ENCODE measurements around the gene CNTNAP3.
A peak's percentile ranks its signal among the peaks of the same experiment; 100 is the strongest.
"Not testable (repeated sequence)": the region's sequence is repeated elsewhere in the genome, so short reads cannot be mapped to it uniquely, and the experiment has no call there.

CNTNAP3 gene

DNA sequence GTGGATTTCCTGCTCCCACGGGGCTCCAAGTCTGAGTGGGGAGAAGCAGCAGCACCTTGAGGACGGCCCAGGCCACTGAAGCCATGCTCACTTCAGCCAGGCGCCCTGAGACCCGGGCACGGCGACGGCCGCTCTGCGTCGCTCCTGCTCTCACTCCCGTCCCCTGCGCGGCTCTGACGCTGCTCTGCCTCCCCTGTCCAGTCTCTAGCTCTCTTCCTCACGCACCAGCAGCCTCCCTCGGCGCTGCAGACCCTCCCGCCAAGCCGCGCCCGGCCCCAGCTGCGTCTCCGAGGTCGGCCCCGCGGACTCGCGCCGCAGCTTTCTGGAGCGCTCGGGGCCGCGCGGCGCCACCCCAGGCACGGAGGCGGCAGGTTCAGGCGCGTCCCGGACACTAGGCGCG lies at the start of gene CNTNAP3:
Gene CNTNAP3 (minus strand): TSS at position 188 of the 400 bp plus-strand sequence. CDS start 103 bp downstream, at position 85.
- DNase-seq (ENCODE audit: low read depth): not testable (repeated sequence)
- H3K4me3 ChIP-seq (ENCODE audit: low read length): peak within 1 kb of the TSS; percentile 33

DNA sequence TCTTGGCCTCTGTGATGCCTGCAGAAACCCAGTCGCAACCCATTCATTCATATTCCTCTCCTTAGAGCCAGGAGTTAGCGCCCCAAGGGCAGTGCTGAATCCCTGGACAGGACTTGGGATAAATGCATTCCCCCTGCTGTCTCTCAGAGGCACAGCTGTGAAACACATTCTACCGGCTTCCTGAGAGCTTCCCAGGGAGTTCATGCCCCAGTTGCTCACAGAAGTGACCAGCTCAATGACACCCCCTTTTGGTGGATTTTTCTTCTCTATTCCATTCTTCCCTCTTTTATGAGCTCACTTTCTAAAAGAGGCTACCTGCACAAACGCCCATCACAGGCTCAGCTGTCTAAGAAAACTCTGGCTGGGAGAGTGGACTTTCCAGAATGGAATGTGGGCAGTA lies 8.0 kb downstream of the CNTNAP3 start:
- DNase-seq (ENCODE audit: low read depth); H3K4me3 ChIP-seq (ENCODE audit: low read length): not testable (repeated sequence)

DNA sequence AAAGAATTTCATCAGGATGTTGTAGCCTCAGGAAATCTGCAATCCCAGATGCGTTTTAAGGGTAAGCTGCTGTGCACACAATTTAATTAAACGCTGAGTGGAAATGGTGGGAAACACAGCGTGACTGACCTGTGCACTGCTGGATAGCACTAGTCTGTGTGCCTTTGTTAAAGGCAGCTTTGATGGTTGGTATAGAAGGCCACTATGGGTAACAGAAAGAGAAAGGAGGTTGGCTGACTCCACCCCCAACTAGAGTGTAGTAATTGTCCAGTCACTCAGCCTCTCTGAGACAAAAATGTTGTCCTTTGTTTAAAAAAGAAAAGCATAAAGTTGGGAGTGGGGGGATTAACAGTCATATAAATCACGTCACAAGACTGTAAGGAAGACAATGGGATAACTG lies 45.5 kb downstream of the CNTNAP3 start:
- not testable (repeated sequence) for DNase-seq (ENCODE audit: low read depth); H3K4me3 ChIP-seq (ENCODE audit: low read length)

DNA sequence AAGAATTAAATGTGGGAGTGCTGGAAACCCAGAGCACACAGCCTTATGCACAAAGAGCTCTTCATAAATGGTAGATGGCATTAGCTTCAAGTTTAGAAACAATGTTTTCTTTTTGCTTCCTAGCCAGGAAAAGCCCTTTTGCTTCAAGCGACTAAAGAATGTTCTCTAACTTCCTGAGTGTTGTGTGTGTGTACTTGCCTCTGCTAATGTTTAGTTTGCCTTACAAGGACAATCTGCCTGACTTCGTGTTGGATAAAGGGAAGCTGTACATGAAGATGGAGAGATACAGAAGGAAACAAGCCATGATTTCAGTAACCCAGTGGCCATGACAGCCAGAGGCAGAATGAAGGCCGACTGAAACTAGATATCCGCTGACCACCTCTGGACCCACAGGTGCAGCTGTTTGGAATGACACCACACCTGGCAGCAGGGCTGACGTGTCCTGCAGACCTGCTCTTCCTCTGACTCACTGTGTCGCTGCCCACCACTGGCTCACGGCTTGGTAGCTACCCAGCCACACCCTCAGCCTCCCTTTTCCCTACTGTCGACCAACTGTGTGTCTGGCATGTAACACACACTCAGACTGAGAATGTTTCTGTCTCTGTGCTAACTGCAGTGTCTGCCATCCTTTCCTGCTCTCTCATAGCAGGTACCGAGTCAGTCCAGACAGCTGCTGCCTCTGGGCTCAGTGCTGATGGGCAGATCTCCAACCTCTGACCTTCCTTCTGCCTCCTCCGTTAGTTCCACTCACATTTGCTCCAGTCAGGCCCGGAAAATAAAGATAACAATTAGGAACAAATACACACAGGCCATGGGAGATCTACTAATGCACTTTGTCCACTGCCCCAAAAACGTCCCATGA lies 55.6 kb downstream of the CNTNAP3 start:
- not testable (repeated sequence) for DNase-seq (ENCODE audit: low read depth)

DNA sequence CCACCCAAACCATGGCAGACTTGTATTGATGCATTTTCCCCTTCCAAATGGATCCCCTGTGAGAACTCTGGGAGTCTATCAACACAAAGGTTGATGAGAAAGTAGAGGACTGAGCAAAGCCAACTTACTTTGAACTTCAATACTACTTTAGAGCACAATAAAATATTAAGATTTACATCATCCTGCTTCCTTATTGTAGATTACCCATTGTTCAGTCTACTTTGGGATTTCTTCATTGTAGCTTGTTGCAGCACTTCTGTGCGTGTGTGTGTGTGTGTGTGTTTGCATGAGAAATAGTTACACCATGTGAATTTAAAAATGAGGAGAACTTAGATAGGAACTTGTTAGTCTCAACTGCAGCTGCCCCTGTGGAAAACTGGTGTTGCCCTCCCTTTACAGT lies 72.0 kb downstream of the CNTNAP3 start:
- H3K4me3 ChIP-seq (ENCODE audit: low read length); DNase-seq (ENCODE audit: low read depth): not testable (repeated sequence)

More for the DNA sequence above, 55.6 kb downstream of the CNTNAP3 start:
- not testable (repeated sequence) for H3K4me3 ChIP-seq (ENCODE audit: low read length)

DNA sequence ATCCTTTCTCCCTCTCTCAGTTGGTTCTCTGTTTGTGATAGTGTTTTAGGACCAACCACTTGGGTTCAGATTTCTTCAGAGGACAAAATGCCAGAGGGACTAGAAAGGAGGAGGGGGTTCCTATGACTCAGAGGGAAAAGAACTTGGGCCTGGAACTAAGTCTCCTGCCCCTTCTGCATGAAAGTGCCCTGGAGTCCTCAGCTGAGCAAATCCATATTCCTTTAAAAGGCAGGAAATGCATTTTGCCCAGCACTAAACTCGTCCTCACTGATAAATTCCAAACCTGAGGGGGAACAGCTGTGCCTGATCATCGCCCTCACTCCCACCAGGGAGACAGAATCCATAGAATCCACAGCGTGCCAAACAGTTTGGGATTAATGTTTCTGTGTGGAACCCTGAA lies 78.2 kb downstream of the CNTNAP3 start:
- not testable (repeated sequence) for DNase-seq (ENCODE audit: low read depth); H3K4me3 ChIP-seq (ENCODE audit: low read length)

DNA sequence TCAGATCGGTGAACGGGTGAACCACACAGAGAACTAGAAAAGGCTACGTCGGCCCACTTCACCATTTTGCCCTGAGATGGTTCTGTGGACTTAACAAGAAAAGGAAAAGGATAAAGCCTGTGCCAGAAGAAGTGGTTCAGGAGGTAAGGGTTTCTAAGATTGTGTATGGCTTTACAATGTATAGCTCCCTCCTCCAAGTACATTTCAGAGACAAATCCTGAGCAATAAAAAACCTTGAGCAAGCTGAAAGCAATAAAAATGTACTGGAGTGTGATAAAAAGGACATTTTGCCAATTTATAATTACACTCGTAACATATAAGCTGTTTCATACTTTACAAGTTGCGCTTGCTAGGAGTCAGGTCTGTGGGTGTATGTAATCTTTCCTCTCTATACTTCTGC lies 81.3 kb downstream of the CNTNAP3 start:
- not testable (repeated sequence) for H3K4me3 ChIP-seq (ENCODE audit: low read length); DNase-seq (ENCODE audit: low read depth)

DNA sequence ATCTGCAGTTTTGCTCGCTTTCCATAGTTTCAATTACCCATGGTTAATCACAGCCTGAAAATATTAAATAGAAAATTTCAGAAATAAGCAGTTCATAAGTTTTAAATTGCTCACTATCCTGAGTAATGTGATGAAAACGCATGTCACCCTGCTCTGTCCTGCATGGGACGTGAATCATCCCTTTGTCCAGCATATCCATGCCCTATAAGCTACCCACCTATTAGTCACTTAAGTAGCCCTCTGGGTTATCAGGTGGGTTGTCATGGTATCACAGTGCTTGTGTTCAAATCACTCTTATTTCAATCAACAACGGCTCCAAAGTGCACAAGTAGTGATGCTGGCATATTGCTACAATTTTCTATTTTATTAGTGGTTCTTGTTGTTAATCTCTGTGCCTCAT lies 82.1 kb downstream of the CNTNAP3 start:
- H3K4me3 ChIP-seq (ENCODE audit: low read length); DNase-seq (ENCODE audit: low read depth): not testable (repeated sequence)

DNA sequence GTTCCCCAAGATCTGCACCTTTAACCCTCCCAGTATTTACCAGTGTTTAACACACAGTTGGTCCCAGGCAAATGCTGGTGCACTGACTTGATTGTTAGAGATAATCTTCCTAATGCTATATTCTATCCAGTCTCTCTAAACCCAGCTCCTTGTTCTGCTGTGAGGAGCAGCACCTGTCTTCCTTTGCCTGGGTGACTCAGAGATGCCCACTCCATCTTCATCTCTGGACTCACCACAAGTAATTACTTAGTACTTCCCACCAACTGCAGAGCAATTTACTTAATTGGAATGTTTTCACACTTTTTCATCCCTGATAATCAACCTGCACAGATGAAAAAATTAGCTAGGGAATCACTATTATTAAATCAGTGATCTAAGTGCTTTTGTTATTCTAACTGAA lies 87.6 kb downstream of the CNTNAP3 start:
- DNase-seq (ENCODE audit: low read depth); H3K4me3 ChIP-seq (ENCODE audit: low read length): not testable (repeated sequence)

DNA sequence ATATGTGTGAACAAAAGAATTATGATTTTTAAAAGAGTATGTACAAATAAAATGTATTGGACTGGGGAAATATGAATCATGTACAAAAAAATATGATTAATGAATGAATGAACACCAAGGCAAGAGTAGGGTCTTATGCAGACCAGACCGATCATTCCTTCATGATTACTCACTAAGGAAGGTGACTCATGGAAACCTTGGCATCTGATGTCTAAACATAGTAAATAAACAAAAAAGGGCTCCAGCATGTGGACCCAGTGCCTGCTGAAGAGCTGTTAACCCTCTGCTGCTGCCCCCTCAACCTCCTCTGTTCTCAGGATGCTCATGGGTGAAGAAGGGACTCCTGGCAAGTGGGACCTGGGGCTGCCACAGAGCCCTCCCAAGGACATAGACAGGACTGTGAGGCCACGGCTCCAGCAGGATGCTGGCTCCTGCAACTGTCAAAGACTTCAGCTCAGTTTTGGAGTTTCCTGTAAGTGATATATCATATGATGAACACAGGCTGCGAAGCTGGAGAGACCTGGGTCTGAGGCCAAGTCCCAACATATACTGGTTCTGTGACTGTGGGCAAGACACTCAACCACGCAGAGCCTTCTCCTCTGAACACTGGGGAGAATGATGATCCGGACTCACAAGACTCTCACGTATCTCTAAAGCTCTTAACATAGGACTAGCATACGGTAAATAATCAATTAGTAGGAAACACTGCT lies 89.8 kb downstream of the CNTNAP3 start:
- H3K4me3 ChIP-seq (ENCODE audit: low read length); DNase-seq (ENCODE audit: low read depth): not testable (repeated sequence)

DNA sequence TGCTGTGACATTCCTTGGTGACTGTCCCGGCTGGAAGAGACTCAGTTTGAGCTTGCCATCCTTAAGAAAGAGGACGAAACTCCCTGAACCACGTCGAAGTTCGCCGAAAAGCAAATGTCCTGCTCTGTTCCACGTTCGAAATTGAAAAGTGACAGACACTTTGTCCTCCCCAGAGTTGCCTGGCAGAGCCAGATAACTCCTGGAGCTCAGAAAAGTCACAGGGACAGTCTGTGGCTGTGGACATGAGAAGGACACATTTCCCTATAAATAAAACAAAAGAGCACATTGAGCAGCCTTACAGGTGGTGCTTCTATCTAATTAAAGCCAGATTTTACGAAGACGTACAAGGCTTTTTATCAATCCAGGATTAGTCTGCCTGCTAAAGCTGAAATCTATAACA lies 116.6 kb downstream of the CNTNAP3 start:
- H3K4me3 ChIP-seq (ENCODE audit: low read length); DNase-seq (ENCODE audit: low read depth): not testable (repeated sequence)

DNA sequence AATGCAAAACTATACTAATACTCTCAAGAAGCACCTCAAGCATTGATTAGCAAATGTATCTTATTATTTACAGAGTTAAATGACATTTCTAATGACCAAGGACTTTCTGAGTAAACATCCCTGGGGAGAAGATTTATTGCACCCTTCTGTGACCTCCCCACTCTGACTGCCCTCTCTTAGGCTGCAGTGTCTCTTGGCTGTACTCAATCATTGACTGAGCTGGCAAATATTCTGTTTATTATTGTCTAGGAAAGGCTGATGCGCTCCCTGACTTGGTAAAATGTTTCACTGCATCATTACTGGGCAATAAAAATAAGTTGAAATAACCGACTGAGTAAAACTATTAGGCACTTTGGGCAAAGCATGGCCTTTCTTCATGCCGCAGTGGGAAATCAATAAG lies 130.3 kb downstream of the CNTNAP3 start:
- DNase-seq (ENCODE audit: low read depth); H3K4me3 ChIP-seq (ENCODE audit: low read length): not testable (repeated sequence)

DNA sequence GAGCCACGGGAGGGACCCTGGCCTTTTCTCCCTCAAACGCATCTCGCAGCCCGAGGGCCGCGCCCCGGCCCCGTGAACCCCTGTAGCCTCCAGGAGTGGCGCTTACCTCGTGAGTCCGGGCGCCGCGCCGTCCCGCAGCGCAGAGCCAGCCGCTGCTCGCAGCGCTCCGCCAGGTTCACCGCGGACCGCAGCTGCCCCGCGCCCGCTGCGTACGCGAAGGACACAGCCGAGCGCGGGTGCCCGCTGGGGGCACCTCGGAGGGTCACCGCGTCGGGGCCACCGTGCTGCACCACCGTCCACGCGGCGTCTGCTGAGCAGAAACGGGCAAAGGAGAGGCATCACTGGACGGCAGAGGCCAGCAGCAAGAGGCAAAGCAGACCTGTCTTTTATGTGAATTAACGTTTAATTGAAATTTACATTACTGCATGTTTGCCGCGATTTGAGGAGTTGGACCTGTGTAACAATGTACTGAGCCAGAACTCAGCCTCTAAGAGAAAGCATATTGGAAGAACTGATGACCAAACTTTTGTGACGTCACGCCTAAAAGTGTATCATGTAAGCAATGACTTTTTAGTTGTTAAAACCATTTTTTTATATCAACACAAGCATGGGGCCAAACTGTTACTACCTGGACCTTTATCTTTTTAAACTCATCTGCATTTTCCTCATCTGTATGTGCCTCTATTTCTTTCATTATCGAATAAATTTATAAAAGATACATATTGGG lies 155.0 kb downstream of the CNTNAP3 start:
- not testable (repeated sequence) for DNase-seq (ENCODE audit: low read depth); H3K4me3 ChIP-seq (ENCODE audit: low read length)

DNA sequence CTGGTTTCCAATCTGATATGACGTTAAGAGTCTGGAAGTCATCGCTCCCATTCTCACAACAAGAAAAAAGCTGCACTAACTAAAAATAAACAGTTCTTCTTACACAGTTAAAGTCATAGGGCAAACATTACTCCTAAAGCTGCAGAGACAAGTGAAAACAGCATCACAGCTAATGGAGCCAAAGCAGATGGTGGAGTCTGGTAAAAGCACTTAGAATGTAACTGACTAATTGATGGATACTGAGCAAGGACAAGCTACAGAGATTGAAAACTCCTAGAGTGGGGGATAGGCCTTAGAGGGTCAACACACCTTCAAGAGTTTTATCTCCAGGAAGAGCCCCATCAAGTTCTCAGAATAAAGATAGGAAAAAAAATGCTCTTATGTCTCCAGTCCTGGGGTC lies 166.6 kb downstream of the CNTNAP3 start:
- H3K4me3 ChIP-seq (ENCODE audit: low read length); DNase-seq (ENCODE audit: low read depth): not testable (repeated sequence)

DNA sequence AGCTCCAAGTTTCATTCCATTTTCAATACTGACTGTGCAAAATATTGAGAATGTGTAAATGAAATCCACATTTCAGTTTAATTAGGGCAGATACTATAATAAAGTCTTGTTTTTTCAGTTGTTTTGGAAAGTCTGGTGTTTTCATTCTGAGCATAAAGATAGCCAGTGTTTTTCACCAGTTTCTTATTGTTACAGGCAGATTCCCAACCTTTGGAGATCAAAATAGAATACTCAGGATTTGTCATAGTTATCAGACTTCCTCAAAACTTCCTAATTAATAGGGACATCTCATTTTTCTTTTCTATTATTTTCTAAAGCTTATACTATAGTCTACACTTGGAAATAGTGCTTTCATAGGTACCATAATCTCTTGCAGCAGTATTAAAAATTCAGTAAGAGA lies 176.2 kb downstream of the CNTNAP3 start:
- not testable (repeated sequence) for DNase-seq (ENCODE audit: low read depth); H3K4me3 ChIP-seq (ENCODE audit: low read length)

Measured in retinal pigment epithelial cell (primary cell).